ENCODE data around the gene TTC1. TPM values are rescaled to one million over a fixed set of nuclear protein-coding genes. Genes with fewer than 3 reads are reported as not detected.
A peak's percentile ranks its signal among the peaks of the same experiment; 100 is the strongest.

TTC1 gene
- total and polyA plus RNA-seq, 9 of the 15 experiments (the other 6 are each of a cell fraction or from before 2014, with no cell fraction given) = 51.9 to 173 (median 87.7) TPM

- 94% methylated on average over 2 of the region's 2 CpGs for WGBS (ENCODE audit: insufficient coverage, low coverage, missing lambda C conversion rate)
- FAIRE-seq = no peak
Observed at GRCh38 chr5:160054831-160055230, 45.9 kb downstream of the TTC1 start.

GRCh38 chr5:160057256-160057655, 48.3 kb downstream of the TTC1 start:
- ChIA-PET POLR2A (no interaction called here), CTCF (ENCODE audit: low intra/inter-chr PET ratio) (no interaction called here)
- no peaks in the 10 kb centered on the region; the same call in 1 of the 2 replicates for H4K20me1 ChIP-seq (replicated peaks; ENCODE audit: control insufficient read depth, insufficient read depth, low read length)
- H2AFZ ChIP-seq (ENCODE audit: low read depth, low read length) = no peak overlapping the region
- no peaks in the 10 kb centered on the region for H3K9me3 ChIP-seq (replicated peaks; ENCODE audit: control insufficient read depth, insufficient read depth, low read depth, low read length)
- no peak overlapping the region for H3K4me3 ChIP-seq
- peaks cover 72% of the 10 kb centered on the region for H3K36me3 ChIP-seq (ENCODE audit: control insufficient read depth, insufficient read depth, low read length)
- no peaks in the 10 kb centered on the region for H3K79me2 ChIP-seq (ENCODE audit: control insufficient read depth, insufficient read depth, low read length)
- H3K27me3 ChIP-seq (ENCODE audit: control insufficient read depth in 2 of 2, insufficient read depth in 2 of 2, low read length in 2 of 2) = no peaks in the 10 kb centered on the region
- in situ Hi-C loops (cut with MboI) (no loop called here), intact Hi-C loops (cut with micrococcal nuclease) (no loop called here)
- 86% methylated on average over 4 of the region's 4 CpGs for WGBS (ENCODE audit: insufficient coverage, low coverage, missing lambda C conversion rate)
- H3K4me2 ChIP-seq (ENCODE audit: insufficient read depth, low read length) = no peak overlapping the region
- TF ChIP-seq, protein P1, sequence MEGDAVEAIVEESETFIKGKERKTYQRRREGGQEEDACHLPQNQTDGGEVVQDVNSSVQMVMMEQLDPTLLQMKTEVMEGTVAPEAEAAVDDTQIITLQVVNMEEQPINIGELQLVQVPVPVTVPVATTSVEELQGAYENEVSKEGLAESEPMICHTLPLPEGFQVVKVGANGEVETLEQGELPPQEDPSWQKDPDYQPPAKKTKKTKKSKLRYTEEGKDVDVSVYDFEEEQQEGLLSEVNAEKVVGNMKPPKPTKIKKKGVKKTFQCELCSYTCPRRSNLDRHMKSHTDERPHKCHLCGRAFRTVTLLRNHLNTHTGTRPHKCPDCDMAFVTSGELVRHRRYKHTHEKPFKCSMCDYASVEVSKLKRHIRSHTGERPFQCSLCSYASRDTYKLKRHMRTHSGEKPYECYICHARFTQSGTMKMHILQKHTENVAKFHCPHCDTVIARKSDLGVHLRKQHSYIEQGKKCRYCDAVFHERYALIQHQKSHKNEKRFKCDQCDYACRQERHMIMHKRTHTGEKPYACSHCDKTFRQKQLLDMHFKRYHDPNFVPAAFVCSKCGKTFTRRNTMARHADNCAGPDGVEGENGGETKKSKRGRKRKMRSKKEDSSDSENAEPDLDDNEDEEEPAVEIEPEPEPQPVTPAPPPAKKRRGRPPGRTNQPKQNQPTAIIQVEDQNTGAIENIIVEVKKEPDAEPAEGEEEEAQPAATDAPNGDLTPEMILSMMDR (IDR thresholded peaks at IDR 0.05 in 2 of 3, conservative IDR thresholded peaks at IDR 0.05 in 1 of 3; ENCODE audit: insufficient read depth in 2 of 3, low read depth in 1 of 3, low read length in 3 of 3) = no peak
- no peak for TF ChIP-seq ZZZ3 (IDR thresholded peaks at IDR 0.05)
- no peak for TF ChIP-seq POLR2H (tag; IDR thresholded peaks at IDR 0.05; ENCODE audit: low read depth)
- TF ChIP-seq, protein P2, sequence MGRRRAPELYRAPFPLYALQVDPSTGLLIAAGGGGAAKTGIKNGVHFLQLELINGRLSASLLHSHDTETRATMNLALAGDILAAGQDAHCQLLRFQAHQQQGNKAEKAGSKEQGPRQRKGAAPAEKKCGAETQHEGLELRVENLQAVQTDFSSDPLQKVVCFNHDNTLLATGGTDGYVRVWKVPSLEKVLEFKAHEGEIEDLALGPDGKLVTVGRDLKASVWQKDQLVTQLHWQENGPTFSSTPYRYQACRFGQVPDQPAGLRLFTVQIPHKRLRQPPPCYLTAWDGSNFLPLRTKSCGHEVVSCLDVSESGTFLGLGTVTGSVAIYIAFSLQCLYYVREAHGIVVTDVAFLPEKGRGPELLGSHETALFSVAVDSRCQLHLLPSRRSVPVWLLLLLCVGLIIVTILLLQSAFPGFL (CRISPR knock-in tag; IDR thresholded peaks at IDR 0.05) = no peak
- ATAC-seq (no peak), DNase-seq (ENCODE audit: extremely low read depth in 1 of 4, low spot score in 3 of 4) (no peak), FAIRE-seq (no peak)
- H3K9me1 ChIP-seq (ENCODE audit: control insufficient read depth, insufficient read depth, low read length) = no peaks in the 10 kb centered on the region
- no peak overlapping the region for H3K27ac ChIP-seq (ENCODE audit: extremely low read depth, low read depth, low read length)
- no TSS peak for BruUV-seq (replicated peaks)
- no peaks in the 10 kb centered on the region for H3K4me1 ChIP-seq (replicated peaks in 1 of 2; ENCODE audit: control insufficient read depth in 2 of 2, insufficient read depth in 2 of 2, low read length in 2 of 2)
- H3K9ac ChIP-seq (ENCODE audit: insufficient read depth in 1 of 2, low read depth in 2 of 2, low read length in 2 of 2) = no peak overlapping the region

More at GRCh38 chr5:160054831-160055230, 45.9 kb downstream of the TTC1 start:
- no peaks in the 10 kb centered on the region for H3K9me1 ChIP-seq (ENCODE audit: control insufficient read depth, insufficient read depth, low read length)
- H3K79me2 ChIP-seq (ENCODE audit: control insufficient read depth, insufficient read depth, low read length) = no peaks in the 10 kb centered on the region
- H3K4me3 ChIP-seq = no peak overlapping the region
- H2AFZ ChIP-seq (ENCODE audit: low read depth, low read length) = no peak overlapping the region
- ChIA-PET CTCF (ENCODE audit: low intra/inter-chr PET ratio) (no interaction called here), POLR2A (interaction anchor here (1.0 to 1.3 kb wide), 2 partner anchors 11 to 12 kb away, joined by 3 to 6 read pairs; no protein-coding TSS in a partner anchor)
- ATAC-seq (peak; percentile 68; the same call in 2 of the 3 replicates), DNase-seq (ENCODE audit: extremely low read depth in 1 of 4, low spot score in 3 of 4) (peak; percentile 5 to 35 (median 27))
- H3K36me3 ChIP-seq (ENCODE audit: control insufficient read depth, insufficient read depth, low read length) = peaks cover 74% of the 10 kb centered on the region
- H4K20me1 ChIP-seq (replicated peaks; ENCODE audit: control insufficient read depth, insufficient read depth, low read length) = no peaks in the 10 kb centered on the region
- no peak overlapping the region for H3K27ac ChIP-seq (ENCODE audit: extremely low read depth, low read depth, low read length)
- intact Hi-C loops (cut with micrococcal nuclease) = no loop called here
- no peaks in the 10 kb centered on the region for H3K9me3 ChIP-seq (replicated peaks; ENCODE audit: control insufficient read depth, insufficient read depth, low read depth, low read length)
- in situ Hi-C loops (cut with MboI) = no loop called here
- H3K4me1 ChIP-seq (replicated peaks in 1 of 2; ENCODE audit: control insufficient read depth in 2 of 2, insufficient read depth in 2 of 2, low read length in 2 of 2) = no peaks in the 10 kb centered on the region
- no peak overlapping the region for H3K9ac ChIP-seq (ENCODE audit: insufficient read depth in 1 of 2, low read depth in 2 of 2, low read length in 2 of 2)
- H3K4me2 ChIP-seq (ENCODE audit: insufficient read depth, low read length) = no peak overlapping the region
- no peaks in the 10 kb centered on the region for H3K27me3 ChIP-seq (ENCODE audit: control insufficient read depth in 2 of 2, insufficient read depth in 2 of 2, low read length in 2 of 2)
- TF ChIP-seq CBX2 (IDR thresholded peaks at IDR 0.05; ENCODE audit: insufficient read depth, low read length, poor library complexity, severe bottlenecking) = no peak
- 0 out of 2 replicates have a peak, but pooled peaks have one; percentile 9 for TF ChIP-seq JUND (IDR thresholded peaks at IDR 0.05; ENCODE audit: borderline replicate concordance, low read depth, low read length)
- no peak for TF ChIP-seq JUND (tag; IDR thresholded peaks at IDR 0.05; ENCODE audit: borderline replicate concordance, low read depth, low read length)
- TF ChIP-seq, protein P3, sequence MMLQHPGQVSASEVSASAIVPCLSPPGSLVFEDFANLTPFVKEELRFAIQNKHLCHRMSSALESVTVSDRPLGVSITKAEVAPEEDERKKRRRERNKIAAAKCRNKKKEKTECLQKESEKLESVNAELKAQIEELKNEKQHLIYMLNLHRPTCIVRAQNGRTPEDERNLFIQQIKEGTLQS (IDR thresholded peaks at IDR 0.05) = 0 out of 2 replicates have a peak, but pooled peaks have one; percentile 30
- TF ChIP-seq, protein P3 (CRISPR knock-in tag; conservative IDR thresholded peaks at IDR 0.05) = no peak
- BruUV-seq (replicated peaks) = no TSS peak

All from K562 (cell line).